Endothelial cell (in vitro differentiated cells): ENCODE data around the gene ANO6. TPM values are rescaled to one million over a fixed set of nuclear protein-coding genes. Genes with fewer than 3 reads are reported as not detected.

Experiments used
- DNase-seq: peaks from one replicate; pipeline ENCODE4 v3.0.0; 2021; ENCODE audit warnings: low spot score
- H3K27ac Mint-ChIP-seq: one replicate; pipeline ENCODE4 v1.8.0; 2021; ENCODE audit warnings: mixed read lengths, inconsistent platforms; ENCODE audit not compliant: unreplicated experiment
- H3K27me3 Mint-ChIP-seq: one replicate; pipeline ENCODE4 v1.8.0; 2021; ENCODE audit warnings: mild to moderate bottlenecking, moderate library complexity, mixed read lengths, inconsistent platforms; ENCODE audit not compliant: unreplicated experiment
- H3K36me3 Mint-ChIP-seq: one replicate; pipeline ENCODE4 v1.8.0; 2021; ENCODE audit warnings: mild to moderate bottlenecking, low read depth, mixed read lengths, inconsistent platforms; ENCODE audit not compliant: unreplicated experiment
- H3K4me1 Mint-ChIP-seq: one replicate; pipeline ENCODE4 v1.8.0; 2021; ENCODE audit warnings: mild to moderate bottlenecking, mixed read lengths, inconsistent platforms; ENCODE audit not compliant: unreplicated experiment
- H3K4me3 Mint-ChIP-seq: one replicate; pipeline ENCODE4 v1.8.0; 2021; ENCODE audit warnings: mild to moderate bottlenecking, mixed read lengths, inconsistent platforms; ENCODE audit not compliant: unreplicated experiment
- H3K9me3 Mint-ChIP-seq: one replicate; pipeline ENCODE4 v1.8.0; 2021; ENCODE audit warnings: mixed read lengths, inconsistent platforms; ENCODE audit not compliant: unreplicated experiment
- total RNA-seq: library from RNA; stranded (reverse); fragmentation: NEBNext Ultra II Directional; extraction: Animal tissue kit (Norgen Biotek cat#: 25700); gene quantifications from one replicate; pipeline ENCODE4 v1.2.1, GENCODE V29; 2021; ENCODE audit not compliant: unreplicated experiment
- TF ChIP-seq, protein P1 (sequence below): fragments of 200-600 bp; sonication (generic); IDR thresholded peaks from one replicate; pipeline ENCODE4 v1.5.0; 2021; ENCODE audit warnings: antibody characterized with exemption; ENCODE audit not compliant: unreplicated experiment

Gene ANO6
- total RNA-seq, 1 donor from 2014 or later = 50.8 TPM

- TF ChIP-seq, protein P1, sequence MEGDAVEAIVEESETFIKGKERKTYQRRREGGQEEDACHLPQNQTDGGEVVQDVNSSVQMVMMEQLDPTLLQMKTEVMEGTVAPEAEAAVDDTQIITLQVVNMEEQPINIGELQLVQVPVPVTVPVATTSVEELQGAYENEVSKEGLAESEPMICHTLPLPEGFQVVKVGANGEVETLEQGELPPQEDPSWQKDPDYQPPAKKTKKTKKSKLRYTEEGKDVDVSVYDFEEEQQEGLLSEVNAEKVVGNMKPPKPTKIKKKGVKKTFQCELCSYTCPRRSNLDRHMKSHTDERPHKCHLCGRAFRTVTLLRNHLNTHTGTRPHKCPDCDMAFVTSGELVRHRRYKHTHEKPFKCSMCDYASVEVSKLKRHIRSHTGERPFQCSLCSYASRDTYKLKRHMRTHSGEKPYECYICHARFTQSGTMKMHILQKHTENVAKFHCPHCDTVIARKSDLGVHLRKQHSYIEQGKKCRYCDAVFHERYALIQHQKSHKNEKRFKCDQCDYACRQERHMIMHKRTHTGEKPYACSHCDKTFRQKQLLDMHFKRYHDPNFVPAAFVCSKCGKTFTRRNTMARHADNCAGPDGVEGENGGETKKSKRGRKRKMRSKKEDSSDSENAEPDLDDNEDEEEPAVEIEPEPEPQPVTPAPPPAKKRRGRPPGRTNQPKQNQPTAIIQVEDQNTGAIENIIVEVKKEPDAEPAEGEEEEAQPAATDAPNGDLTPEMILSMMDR = no peak
- DNase-seq = no peak
- no peaks in the 10 kb centered on the region for H3K9me3 Mint-ChIP-seq
- peaks cover 2% of the 10 kb centered on the region for H3K27me3 Mint-ChIP-seq
- no peak overlapping the region for H3K4me3 Mint-ChIP-seq
- no peak overlapping the region for H3K27ac Mint-ChIP-seq
- H3K36me3 Mint-ChIP-seq = no peaks in the 10 kb centered on the region
- H3K4me1 Mint-ChIP-seq = no peaks in the 10 kb centered on the region
Observed at GRCh38 chr12:45203767-45204166, 12.1 kb upstream of the ANO6 start.

- no peaks in the 10 kb centered on the region for H3K36me3 Mint-ChIP-seq
- H3K27ac Mint-ChIP-seq = no peak overlapping the region
- TF ChIP-seq, protein P1 = no peak
- H3K9me3 Mint-ChIP-seq = no peaks in the 10 kb centered on the region
- no peak for DNase-seq
- no peaks in the 10 kb centered on the region for H3K4me1 Mint-ChIP-seq
- peaks cover 2% of the 10 kb centered on the region for H3K27me3 Mint-ChIP-seq
- H3K4me3 Mint-ChIP-seq = no peak overlapping the region
Observed at GRCh38 chr12:45204757-45205156, 11.1 kb upstream of the ANO6 start.

- Mint-ChIP-seq H3K36me3 (no peaks in the 10 kb centered on the region), H3K27me3 (peaks cover 2% of the 10 kb centered on the region), H3K9me3 (no peaks in the 10 kb centered on the region), H3K4me3 (no peak overlapping the region), H3K27ac (no peak overlapping the region), H3K4me1 (no peaks in the 10 kb centered on the region)
- TF ChIP-seq, protein P1 = no peak
- no peak for DNase-seq
Observed at GRCh38 chr12:45205165-45205825, 10.6 kb upstream of the ANO6 start.

DNA sequence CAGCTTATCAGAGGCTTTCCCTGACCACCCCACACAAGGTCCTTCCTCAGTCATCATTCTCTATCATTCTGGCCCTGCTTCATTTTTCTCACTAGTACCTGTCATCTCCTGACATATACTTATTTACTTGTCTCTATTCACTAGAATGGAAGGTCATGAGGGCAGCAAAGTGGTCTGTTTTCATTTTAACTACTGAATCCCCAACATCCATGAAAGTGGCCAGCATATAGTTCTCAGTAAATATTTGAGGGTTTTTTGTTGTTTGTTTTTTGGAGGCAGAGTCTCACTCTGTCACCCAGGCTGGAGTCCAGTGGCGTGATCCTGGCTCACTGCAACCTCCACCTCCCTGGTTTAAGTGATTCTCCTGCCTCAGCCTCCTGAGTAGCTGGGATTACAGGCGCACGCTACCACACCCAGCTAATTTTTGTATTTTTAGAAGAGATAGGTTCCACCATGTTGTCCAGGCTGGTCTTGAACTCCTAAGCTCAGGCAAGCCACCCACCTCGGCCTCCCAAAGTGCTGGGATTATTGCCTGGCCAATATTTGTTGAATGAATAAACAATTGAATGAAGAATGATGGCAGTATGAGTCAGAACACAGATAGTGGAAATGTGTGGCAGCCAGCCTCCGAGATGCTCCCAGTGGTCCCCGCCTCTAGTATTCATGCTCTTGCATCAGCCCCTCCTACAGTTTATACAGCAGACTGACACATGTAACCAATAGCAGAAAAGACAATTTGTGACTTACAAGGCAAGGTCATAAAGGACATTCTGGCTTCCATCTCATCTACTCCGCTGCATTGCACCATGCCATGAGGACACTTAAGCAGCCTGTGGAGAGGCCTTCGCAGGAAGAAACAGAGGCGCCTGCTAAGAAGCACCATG, 7.0 kb upstream of the ANO6 start:
- no peaks in the 10 kb centered on the region for H3K4me1 Mint-ChIP-seq
- H3K36me3 Mint-ChIP-seq = no peaks in the 10 kb centered on the region
- H3K27me3 Mint-ChIP-seq = peaks cover 3% of the 10 kb centered on the region
- H3K9me3 Mint-ChIP-seq = no peaks in the 10 kb centered on the region
- H3K4me3 Mint-ChIP-seq = no peak overlapping the region
- DNase-seq = no peak
- TF ChIP-seq, protein P1 = no peak
- no peak overlapping the region for H3K27ac Mint-ChIP-seq

DNA sequence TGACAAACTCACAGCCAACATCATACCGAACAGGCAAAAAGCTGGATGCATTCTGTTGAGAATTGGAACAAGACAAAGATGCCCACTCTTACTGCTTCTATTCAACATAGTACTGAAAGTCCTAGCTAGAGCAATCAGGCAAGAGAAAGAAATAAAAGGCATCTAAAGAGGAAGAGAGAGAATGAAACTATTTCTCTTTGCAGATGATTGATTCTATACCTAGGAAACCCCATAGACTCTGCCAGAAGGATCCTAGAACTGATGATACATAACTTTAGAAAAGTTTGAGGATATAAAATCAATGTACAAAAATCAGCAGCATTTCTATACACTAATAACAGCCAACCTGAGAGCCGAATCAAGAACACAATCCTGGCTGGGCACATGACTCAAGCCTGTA, 6.1 kb upstream of the ANO6 start:
- H3K9me3 Mint-ChIP-seq = no peaks in the 10 kb centered on the region
- DNase-seq = no peak
- TF ChIP-seq, protein P1 = no peak
- no peaks in the 10 kb centered on the region for H3K36me3 Mint-ChIP-seq
- no peaks in the 10 kb centered on the region for H3K4me1 Mint-ChIP-seq
- H3K27ac Mint-ChIP-seq = no peak overlapping the region
- H3K4me3 Mint-ChIP-seq = no peak overlapping the region
- H3K27me3 Mint-ChIP-seq = peaks cover 3% of the 10 kb centered on the region
